AG08395 (cell line): ENCODE results near the gene NCK2.

Experiments
- DNase-seq: peaks from one replicate; pipeline ENCODE4 v3.0.0; 2012; ENCODE audit warnings: mixed read lengths, low spot score

NCK2 gene

GRCh38 chr2:105736145-105736544 lies 8.6 kb upstream of the NCK2 start:
- DNase-seq: no peak

GRCh38 chr2:105737980-105738657 lies 6.6 kb upstream of the NCK2 start:
- no peak for DNase-seq

- DNase-seq: no peak
These were observed 6.0 kb upstream of the NCK2 start for GRCh38 chr2:105738658-105739241.

- DNase-seq: no peak
These were observed 5.3 kb upstream of the NCK2 start for GRCh38 chr2:105739426-105739825.

GRCh38 chr2:105739944-105740530 lies 4.7 kb upstream of the NCK2 start:
- no peak for DNase-seq

- DNase-seq: no peak
These were observed 3.5 kb upstream of the NCK2 start for GRCh38 chr2:105741174-105741573.

- DNase-seq: no peak
These were observed 3.1 kb upstream of the NCK2 start for GRCh38 chr2:105741617-105742016.

GRCh38 chr2:105744091-105744908 lies 412 bp upstream of the NCK2 start:
- peak; percentile 84 for DNase-seq

GRCh38 chr2:105746177-105747080 lies 1.7 kb downstream of the NCK2 start:
- DNase-seq: no peak

- DNase-seq: no peak
These were observed 2.7 kb downstream of the NCK2 start for GRCh38 chr2:105747254-105747894.

- DNase-seq: peak; percentile 31
These were observed 3.3 kb downstream of the NCK2 start for GRCh38 chr2:105747991-105748390.

- DNase-seq: no peak
These were observed 3.9 kb downstream of the NCK2 start for GRCh38 chr2:105748566-105748965.

- DNase-seq: no peak
These were observed 5.1 kb downstream of the NCK2 start for GRCh38 chr2:105749583-105750400.

GRCh38 chr2:105750735-105751134 lies 6.0 kb downstream of the NCK2 start:
- DNase-seq: no peak

- no peak for DNase-seq
These were observed 6.6 kb downstream of the NCK2 start for GRCh38 chr2:105751272-105751671.

GRCh38 chr2:105752691-105753358 lies 8.1 kb downstream of the NCK2 start:
- DNase-seq: no peak

GRCh38 chr2:105753380-105753779 lies 8.7 kb downstream of the NCK2 start:
- no peak for DNase-seq

- DNase-seq: no peak
These were observed 9.3 kb downstream of the NCK2 start for GRCh38 chr2:105754011-105754410.

GRCh38 chr2:105754994-105755393 lies 10.3 kb downstream of the NCK2 start:
- DNase-seq: no peak

GRCh38 chr2:105755895-105756294 lies 11.2 kb downstream of the NCK2 start:
- no peak for DNase-seq
